ENCODE measurements around the gene MICA.
"Not testable (repeated sequence)": the region's sequence is repeated elsewhere in the genome, so short reads cannot be mapped to it uniquely, and the experiment has no call there.

MICA gene

GRCh38 chr6:31416394-31417014 lies 13.1 kb downstream of the MICA start:
- no peak for DNase-seq

DNA sequence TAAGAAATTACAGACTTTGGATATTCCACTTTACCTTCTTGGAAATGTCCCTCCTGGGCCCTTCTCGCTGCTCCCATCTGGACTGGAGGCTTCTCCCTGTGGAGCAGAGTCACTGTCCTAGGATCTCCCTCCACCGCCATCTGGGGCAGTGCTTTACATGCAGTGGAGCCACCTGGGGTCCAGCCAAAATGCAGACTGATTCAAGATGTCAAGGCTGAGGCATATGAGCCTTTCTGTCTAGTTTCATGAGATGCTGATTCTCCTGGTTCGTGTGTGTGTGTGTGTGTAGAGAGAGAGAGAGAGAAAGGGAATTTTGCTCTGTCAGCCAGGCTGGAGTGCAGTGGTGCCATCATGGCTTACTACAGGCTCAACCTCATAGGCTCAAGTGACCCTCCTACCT lies 14.9 kb downstream of the MICA start:
- DNase-seq: no peak

GRCh38 chr6:31419842-31420241 lies 16.4 kb downstream of the MICA start:
- no peak for DNase-seq

GRCh38 chr6:31420546-31420945 lies 17.2 kb downstream of the MICA start:
- no peak for DNase-seq

DNA sequence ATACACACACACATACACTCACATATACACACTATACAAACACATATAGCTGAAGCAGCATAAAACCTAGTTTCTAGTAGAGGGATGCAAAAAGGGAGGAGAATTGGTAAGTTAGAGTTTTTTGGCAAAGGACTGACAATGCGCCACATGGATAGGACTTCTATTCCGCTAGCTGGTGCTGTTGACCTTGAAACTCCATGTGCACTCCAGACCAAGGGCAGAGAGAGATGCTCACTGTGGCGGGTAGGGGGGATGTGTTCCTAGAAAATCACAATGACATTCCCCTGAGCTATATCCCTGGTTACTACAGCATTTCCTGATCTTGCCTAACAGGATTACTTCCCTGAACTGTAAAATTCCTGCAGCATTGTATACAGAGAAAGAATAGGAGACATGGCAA lies 19.2 kb downstream of the MICA start:
- no peak for DNase-seq

DNA sequence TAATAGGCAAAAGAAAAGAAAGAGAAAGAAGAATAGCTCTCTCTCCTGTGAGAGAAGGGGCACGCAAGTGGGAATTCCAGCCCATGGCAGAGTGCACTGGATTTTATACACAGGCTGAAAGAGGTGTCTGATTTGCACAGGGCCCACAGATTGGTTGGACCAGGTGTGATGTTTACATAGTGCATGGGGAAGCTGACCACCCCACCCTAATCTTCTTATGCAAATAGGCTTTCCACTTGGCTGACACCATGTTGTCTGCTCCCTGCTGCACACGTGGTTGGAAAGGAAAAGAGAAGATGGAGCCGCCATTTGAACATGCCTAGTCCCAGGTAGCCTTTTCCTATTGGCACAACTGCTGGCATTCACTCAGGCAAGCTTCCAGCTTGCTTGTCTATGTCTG lies 20.2 kb downstream of the MICA start:
- no peak for DNase-seq

GRCh38 chr6:31426395-31427354 lies 23.3 kb downstream of the MICA start:
- DNase-seq: no peak

DNA sequence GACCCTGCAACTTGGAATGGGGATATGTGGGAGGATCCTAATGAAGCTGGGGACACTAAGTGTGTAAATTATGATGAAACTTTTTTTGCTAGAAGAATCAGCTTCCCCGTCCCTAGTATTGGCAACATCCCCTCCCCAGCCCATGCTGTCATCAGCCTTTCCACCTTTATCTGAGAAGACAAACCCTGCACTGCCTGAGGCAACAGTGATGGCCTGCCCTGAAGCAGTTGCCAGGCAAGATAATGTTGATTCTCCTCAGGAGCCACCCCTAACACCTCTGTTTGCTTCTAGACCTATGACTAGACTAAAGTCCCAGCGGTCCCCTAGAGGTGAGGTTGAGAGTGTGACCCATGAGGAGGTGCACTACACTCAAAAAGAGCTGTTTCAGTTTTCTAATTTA lies 27.1 kb downstream of the MICA start:
- no peak for DNase-seq

DNA sequence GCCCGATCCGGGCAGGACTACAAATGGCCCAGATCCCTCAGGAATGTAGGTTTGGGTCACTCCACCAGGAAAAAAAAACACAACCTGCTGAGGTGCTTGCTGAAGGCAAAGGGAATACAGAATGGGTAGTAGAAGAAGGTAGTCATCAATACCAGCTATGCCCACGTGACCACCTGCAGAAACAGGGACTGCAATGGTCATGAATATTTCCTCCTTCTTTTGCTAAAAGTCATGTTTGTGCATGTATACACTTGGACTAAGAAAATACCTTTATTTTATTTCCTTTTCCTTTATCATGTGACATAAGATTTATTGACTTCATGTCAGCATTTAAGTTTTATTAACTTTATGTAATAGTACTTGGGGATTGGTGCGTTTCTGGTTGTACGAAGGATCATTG lies 31.7 kb downstream of the MICA start:
- not testable (repeated sequence) for DNase-seq

GRCh38 chr6:31438222-31438621 lies 34.8 kb downstream of the MICA start:
- no peak for DNase-seq

DNA sequence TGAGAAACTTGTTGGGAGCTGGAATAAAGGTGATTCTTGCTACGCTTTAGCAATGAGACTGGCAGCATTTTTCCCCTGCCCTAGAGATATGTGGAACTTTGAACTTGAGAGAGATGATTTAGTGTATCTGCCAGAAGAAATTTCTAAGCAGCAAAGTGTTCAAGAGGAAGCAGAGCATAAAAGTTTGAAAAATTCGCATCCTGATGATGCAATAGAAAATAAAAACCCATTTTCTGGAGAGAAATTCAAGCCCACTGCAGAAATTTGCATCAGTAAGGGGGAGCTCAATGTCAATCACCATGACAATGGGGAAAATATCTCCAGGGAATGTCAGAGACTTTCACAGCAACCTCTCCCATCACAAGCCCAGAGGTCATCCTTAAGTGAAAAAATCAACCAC lies 35.3 kb downstream of the MICA start:
- DNase-seq: no peak

DNA sequence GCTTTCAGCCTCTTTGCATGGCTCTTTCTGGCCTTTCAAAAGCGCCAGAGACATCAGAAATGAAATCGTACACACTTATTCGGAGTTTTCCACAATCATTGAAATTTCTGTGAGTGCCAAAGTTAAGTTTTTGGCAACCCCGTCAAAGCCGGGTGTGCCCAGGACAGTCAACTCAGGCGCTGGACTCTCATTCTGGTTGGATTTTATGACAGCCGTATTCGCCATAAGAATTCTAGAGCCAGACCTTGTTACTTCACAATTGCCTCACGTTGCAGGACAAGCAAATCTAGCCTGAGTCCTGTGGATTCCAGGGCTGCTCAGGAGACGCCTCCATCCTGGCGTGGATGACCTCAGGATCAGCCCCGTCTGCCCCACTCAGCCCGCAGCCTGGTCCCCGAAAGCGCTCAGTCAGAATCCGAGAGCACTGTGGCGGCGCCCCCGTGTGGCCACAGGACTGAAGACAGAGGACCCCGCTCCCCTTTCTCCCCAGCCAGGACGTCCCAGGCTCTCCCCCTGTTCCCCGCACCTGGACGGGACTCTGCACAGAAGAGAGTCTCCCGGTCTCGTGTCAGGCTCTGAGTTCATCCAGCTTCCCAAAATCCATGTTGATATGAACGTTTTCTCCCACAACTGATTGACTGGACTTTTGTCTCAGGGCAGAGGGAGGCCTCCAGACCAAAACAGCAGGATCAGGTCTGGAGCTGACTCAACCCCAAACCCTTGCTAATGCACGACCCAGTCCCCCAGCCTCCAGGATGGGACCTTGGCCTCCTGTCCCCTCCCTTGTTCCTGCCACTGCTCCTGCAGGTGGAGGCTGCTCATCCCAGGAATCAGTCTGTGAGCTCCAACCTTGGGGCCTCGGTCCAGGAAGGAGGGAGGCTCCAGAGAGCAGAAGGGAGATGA lies 38.2 kb downstream of the MICA start:
- peak; percentile 66 for DNase-seq

GRCh38 chr6:31446481-31446880 lies 43.1 kb downstream of the MICA start:
- DNase-seq: peak; percentile 43

DNA sequence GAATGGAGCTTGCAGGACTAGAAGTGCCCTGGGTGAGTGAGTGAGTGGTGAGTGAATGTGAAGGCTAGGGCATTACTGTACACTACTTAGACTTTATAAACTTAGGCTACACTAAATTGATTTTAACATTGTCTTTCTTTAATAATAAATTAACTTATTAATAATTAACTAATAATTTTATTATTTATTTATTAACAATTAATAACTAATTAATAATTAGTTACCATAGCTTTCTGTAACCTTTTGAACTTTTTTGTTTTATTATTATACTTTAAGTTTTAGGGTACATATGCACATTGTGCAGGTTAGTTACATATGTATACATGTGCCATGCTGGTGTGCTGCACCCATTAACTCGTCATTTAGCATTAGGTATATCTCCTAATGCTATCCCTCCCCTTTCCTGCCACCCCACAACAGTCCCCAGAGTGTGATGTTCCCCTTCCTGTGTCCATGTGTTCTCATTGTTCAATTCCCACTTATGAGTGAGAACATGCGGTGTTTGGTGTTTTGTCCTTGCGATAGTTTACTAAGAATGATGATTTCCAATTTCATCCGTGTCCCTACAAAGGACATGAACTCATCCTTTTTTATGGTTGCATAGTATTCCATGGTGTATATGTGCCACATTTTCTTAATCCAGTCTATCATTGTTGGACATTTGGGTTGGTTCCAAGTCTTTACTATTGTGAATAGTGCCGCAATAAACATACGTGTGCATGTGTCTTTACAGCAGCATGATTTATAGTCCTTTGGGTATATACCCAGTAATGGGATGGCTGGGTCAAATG lies 43.8 kb downstream of the MICA start:
- DNase-seq: not testable (repeated sequence)

DNA sequence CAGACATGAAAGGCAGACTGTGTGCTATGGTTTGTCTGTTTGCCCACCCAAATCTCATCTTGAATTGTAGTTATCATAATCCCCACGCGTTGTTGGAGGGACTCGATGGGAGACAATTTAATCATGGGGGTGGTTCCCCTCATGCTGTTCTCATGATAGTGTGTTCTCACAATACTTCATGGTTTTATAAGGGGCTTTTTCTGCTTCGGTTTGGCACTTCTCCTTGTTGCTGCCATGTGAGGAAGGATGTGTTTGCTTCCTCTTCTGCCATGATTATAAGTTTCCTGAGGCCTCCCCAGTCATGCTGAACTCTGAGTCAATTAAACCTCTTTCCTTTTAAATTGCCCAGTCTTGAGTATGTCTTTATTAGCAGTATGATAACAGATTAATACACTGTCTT lies 47.4 kb downstream of the MICA start:
- no peak for DNase-seq

- no peak for DNase-seq
Measured at GRCh38 chr6:31452859-31453258, 49.5 kb downstream of the MICA start.

DNA sequence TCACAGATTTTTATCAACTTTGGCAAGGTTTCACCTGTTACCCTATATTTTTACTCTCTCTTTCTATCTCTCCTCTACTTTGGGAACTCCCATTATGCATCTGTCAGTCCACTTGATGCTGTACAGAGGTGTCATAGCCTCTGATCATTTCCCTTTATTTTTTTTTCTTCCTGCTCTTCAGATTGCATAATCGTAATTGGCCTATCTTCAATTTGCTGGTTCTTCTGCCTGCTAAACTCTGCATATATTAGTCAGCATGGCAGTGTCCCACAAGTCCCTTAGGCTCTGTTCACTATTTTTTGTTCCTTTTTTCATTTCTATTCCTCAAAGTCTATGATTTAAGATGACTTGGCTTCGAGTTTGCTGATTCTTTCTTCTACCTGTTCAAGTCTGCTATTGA lies 49.9 kb downstream of the MICA start:
- no peak for DNase-seq

DNA sequence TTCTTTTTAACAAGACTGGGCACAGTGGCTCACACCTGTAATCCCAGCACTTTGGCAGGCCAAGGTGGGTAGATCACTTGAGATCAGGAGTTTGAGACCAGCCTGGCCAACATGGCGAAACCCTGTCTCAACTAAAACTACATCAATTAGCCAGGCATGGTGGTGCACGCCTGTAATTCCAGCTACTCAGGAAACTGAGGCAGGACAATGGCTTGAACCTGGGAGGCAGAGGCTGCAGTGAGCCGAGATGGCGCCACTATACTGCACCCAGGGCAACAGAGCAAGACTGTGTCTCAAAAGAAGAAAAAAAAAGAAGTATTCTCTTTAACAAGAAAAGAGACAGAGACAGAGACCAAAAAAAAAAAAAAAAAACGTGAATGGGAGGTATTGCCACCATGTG lies 56.5 kb downstream of the MICA start:
- not testable (repeated sequence) for DNase-seq

- DNase-seq: no peak
Measured at GRCh38 chr6:31460361-31461025, 57.1 kb downstream of the MICA start.

DNA sequence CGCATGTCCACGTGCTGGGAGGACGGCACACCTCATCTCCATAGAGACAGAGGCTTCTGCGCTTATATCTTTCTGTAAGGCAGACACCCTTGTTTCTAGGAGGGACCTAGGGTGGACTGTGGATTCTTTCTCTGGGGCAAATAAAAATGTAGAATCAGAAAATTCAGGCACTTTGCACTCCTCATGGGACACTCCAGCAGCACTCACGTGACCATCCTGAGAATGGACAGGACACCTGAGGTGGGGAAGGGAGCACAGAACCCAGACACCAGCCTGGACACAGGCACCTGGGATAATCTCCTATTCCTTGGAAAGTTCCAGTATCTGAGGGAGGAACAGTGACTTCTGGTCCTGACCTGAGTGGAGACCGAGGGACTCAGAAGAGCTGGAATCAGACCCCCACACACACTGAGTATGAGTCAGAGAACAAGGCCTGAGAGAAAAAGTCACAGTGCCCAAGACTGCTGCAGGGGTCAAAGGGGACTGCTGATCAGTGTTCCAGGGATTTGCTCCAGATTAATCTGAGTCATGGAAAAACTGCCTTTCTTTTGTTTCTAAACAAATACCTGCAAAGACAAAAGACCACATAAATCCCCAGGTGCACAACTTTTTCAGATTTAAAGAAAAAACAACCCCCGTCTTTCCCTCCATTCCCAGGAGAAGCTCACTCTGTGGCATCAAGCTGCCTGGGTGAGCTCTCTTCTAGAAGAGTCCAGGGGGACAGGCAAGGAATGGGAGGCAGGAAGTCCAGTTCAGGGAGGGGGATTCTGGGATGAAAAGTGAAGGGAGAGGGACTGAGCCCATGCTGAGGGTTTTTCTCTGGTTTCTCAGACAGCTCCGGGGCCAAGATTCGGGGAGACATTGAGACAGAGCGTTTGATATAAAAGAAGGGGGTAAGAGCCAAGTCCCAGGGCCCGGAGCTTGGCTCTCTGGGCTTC lies 58.9 kb downstream of the MICA start:
- DNase-seq: no peak
